Caki2 (cell line): ENCODE data around the gene SIPA1. TPM values are rescaled to one million over a fixed set of nuclear protein-coding genes. Genes with fewer than 3 reads are reported as not detected.
"Not testable (repeated sequence)": the region's sequence is repeated elsewhere in the genome, so short reads cannot be mapped to it uniquely, and the experiment has no call there.

Source experiments
- DNase-seq: peaks from one replicate; pipeline ENCODE4 v3.0.0-alpha.2; 2015; ENCODE audit warnings: low read depth
- in situ Hi-C: cut with HindIII; loops from 2 replicates; pipeline ENCODE4 v1.10.0; 2016; ENCODE audit warnings: low sequenced_read_pairs, low pct_unique_long_range_greater_than_20kb, mixed read lengths
- total RNA-seq: library from RNA; depleted of rRNA; stranded (reverse); fragments of >200 nt; shearing (Covaris generic); gene quantifications from 2 replicates; pipeline ENCODE4 v1.2.3, GENCODE V29; 2014; ENCODE audit warnings: low replicate concordance

Gene SIPA1
- total RNA-seq, 1 experiment from 2014 or later, result 34.4 TPM

GRCh38 chr11:65650547-65651338 lies 12.8 kb downstream of the SIPA1 start:
- no peak for DNase-seq
- in situ Hi-C loops, result no loop called here

GRCh38 chr11:65651339-65651588 lies 13.4 kb downstream of the SIPA1 start:
- DNase-seq, result no peak

GRCh38 chr11:65651589-65652510 lies 13.9 kb downstream of the SIPA1 start:
- in situ Hi-C loops, result no loop called here
- DNase-seq, result peak; percentile 19

More at GRCh38 chr11:65651339-65651588, 13.4 kb downstream of the SIPA1 start:
- in situ Hi-C loops, result no loop called here

- in situ Hi-C loops, result no loop called here
- DNase-seq, result peak; percentile 85
Observed at GRCh38 chr11:65652511-65653228, 14.8 kb downstream of the SIPA1 start.

GRCh38 chr11:65653229-65654225 lies 15.6 kb downstream of the SIPA1 start:
- no peak for DNase-seq
- in situ Hi-C loops, result no loop called here

GRCh38 chr11:65654375-65655349 lies 16.8 kb downstream of the SIPA1 start:
- no peak for DNase-seq
- in situ Hi-C loops, result no loop called here

- in situ Hi-C loops, result no loop called here
- no peak for DNase-seq
Observed at GRCh38 chr11:65655570-65656332, 17.9 kb downstream of the SIPA1 start.

- in situ Hi-C loops, result no loop called here
- DNase-seq, result no peak
Observed at GRCh38 chr11:65657426-65657825, 19.5 kb downstream of the SIPA1 start.

- in situ Hi-C loops, result no loop called here
- no peak for DNase-seq
Observed at GRCh38 chr11:65658174-65659021, 20.5 kb downstream of the SIPA1 start.

- no peak for DNase-seq
- in situ Hi-C loops, result no loop called here
Observed at GRCh38 chr11:65660038-65660437, 22.1 kb downstream of the SIPA1 start.

- DNase-seq, in situ Hi-C loops: not testable (repeated sequence)
Observed at GRCh38 chr11:65660908-65661307, 23.0 kb downstream of the SIPA1 start.

- DNase-seq, result no peak
- in situ Hi-C loops, result no loop called here
Observed at GRCh38 chr11:65661599-65662246, 23.8 kb downstream of the SIPA1 start.

- in situ Hi-C loops, result no loop called here
- no peak for DNase-seq
Observed at GRCh38 chr11:65662247-65662798, 24.4 kb downstream of the SIPA1 start.

GRCh38 chr11:65662799-65663638 lies 25.1 kb downstream of the SIPA1 start, which contains the start of gene RELA:
TSS of gene RELA (minus strand) at chr11:65662916. CDS start at chr11:65662832, 84 bp downstream.
- DNase-seq, result peak; percentile 97
- in situ Hi-C loops, result no loop called here
